CD14-positive monocyte (primary cell): ENCODE results near the gene MYO7A. TPM values are rescaled to one million over a fixed set of nuclear protein-coding genes. Genes with fewer than 3 reads are reported as not detected.
A peak's percentile ranks its signal among the peaks of the same experiment; 100 is the strongest.

Source experiments
- DNase-seq, 3 donors: peaks; one replicate each; pipeline ENCODE4 v3.0.0-alpha.2; 2011 to 2022
- H2AFZ ChIP-seq: 2 replicates; pipeline ENCODE4 v1.6.0; 2012; ENCODE audit warnings: mild to moderate bottlenecking, low read depth, low read length, inconsistent platforms; ENCODE audit not compliant: insufficient read depth, poor library complexity, severe bottlenecking
- H3K27ac ChIP-seq, 2 donors: 1 replicate in 1 of 2; 2 replicates in 1 of 2; pipeline ENCODE4 v1.5.1; 2012 to 2013; ENCODE audit warnings: low read length in 2 of 2, control low read depth in 1 of 2, inconsistent platforms in 1 of 2, low read depth in 1 of 2, mild to moderate bottlenecking in 1 of 2
- H3K27me3 ChIP-seq, 2 donors: one replicate each; pipeline versions ENCODE4 v1.6.0 to v1.6.1; 2011 to 2013; ENCODE audit warnings: low read length in 2 of 2; ENCODE audit not compliant: control insufficient read depth in 2 of 2, insufficient read depth in 2 of 2
- H3K36me3 ChIP-seq, 2 donors: replicated peaks in 1 of 2; 1 replicate in 1 of 2; 2 replicates in 1 of 2; pipeline versions ENCODE4 v1.5.1 to v1.6.1; 2012 to 2013; ENCODE audit warnings: low read length in 2 of 2, control low read depth in 1 of 2, inconsistent platforms in 1 of 2, mild to moderate bottlenecking in 1 of 2; ENCODE audit not compliant: insufficient read depth in 2 of 2, control insufficient read depth in 1 of 2
- H3K4me1 ChIP-seq, 2 donors: 1 replicate in 1 of 2; 2 replicates in 1 of 2; pipeline versions ENCODE4 v1.5.1 to v1.6.1; 2012 to 2013; ENCODE audit warnings: low read length in 2 of 2, control low read depth in 1 of 2, inconsistent platforms in 1 of 2, mild to moderate bottlenecking in 1 of 2, moderate library complexity in 1 of 2; ENCODE audit not compliant: insufficient read depth in 2 of 2, control insufficient read depth in 1 of 2
- H3K4me2 ChIP-seq: replicated peaks from 2 replicates; pipeline ENCODE3; 2012; ENCODE audit warnings: low read length, moderate library complexity, mild to moderate bottlenecking; ENCODE audit not compliant: poor library complexity, severe bottlenecking; ENCODE audit errors: extremely low read depth
- H3K4me3 ChIP-seq, 3 experiments: fragments of 200-600 bp in 1 of 3; sonication (generic) in 1 of 3; replicated peaks in 1 of 3; 1 replicate in 2 of 3; 2 replicates in 1 of 3; pipeline ENCODE4 v1.5.1; 2011 to 2013; ENCODE audit warnings: low read length in 3 of 3, mild to moderate bottlenecking in 3 of 3, control low read depth in 2 of 3, low read depth in 2 of 3, inconsistent platforms in 1 of 3, moderate library complexity in 1 of 3
- H3K79me2 ChIP-seq: 2 replicates; pipeline ENCODE4 v1.6.0; 2012; ENCODE audit warnings: mild to moderate bottlenecking, control low read depth, inconsistent platforms, low read length, moderate library complexity; ENCODE audit not compliant: insufficient read depth
- H3K9ac ChIP-seq: 2 replicates; pipeline ENCODE4 v1.6.0; 2017; ENCODE audit warnings: low read length, mild to moderate bottlenecking; ENCODE audit not compliant: insufficient read depth, poor library complexity, severe bottlenecking
- H3K9me3 ChIP-seq, 2 donors: replicated peaks in 1 of 2; 1 replicate in 1 of 2; 2 replicates in 1 of 2; pipeline versions ENCODE4 v1.5.1 to v1.6.1; 2012 to 2013; ENCODE audit warnings: low read length in 2 of 2, control low read depth in 1 of 2; ENCODE audit not compliant: control insufficient read depth in 1 of 2, insufficient read depth in 1 of 2
- H4K20me1 ChIP-seq: 2 replicates; pipeline ENCODE4 v1.6.0; 2012; ENCODE audit warnings: mild to moderate bottlenecking, low read length, control low read depth, moderate library complexity; ENCODE audit not compliant: insufficient read depth
- H3K27ac Mint-ChIP-seq, 7 donors: one replicate each; pipeline ENCODE4 v1.8.0; 2020; ENCODE audit warnings: mild to moderate bottlenecking in 7 of 7, mixed read lengths in 7 of 7, moderate library complexity in 6 of 7, inconsistent platforms in 2 of 7
- H3K27me3 Mint-ChIP-seq, 3 donors: one replicate each; pipeline ENCODE4 v1.8.0; 2021 to 2022; ENCODE audit warnings: low read depth in 3 of 3, mild to moderate bottlenecking in 3 of 3, mixed read lengths in 3 of 3, moderate library complexity in 3 of 3, inconsistent platforms in 1 of 3
- H3K36me3 Mint-ChIP-seq, 2 donors: one replicate each; pipeline ENCODE4 v1.8.0; 2020; ENCODE audit warnings: mixed read lengths in 2 of 2, inconsistent platforms in 1 of 2, mild to moderate bottlenecking in 1 of 2
- H3K4me1 Mint-ChIP-seq: one replicate; pipeline ENCODE4 v1.8.0; 2020; ENCODE audit warnings: mild to moderate bottlenecking, mixed read lengths
- H3K4me3 Mint-ChIP-seq, 2 donors: one replicate each; pipeline ENCODE4 v1.8.0; 2020; ENCODE audit warnings: mild to moderate bottlenecking in 2 of 2, mixed read lengths in 2 of 2, moderate library complexity in 1 of 2
- H3K9me3 Mint-ChIP-seq, 7 donors: one replicate each; pipeline ENCODE4 v1.8.0; 2020 to 2022; ENCODE audit warnings: mixed read lengths in 7 of 7, mild to moderate bottlenecking in 6 of 7, moderate library complexity in 6 of 7, inconsistent platforms in 2 of 7
- WGBS: methylation state at CpG from one replicate; pipeline ENCODE4 v1.1.5; 2013; ENCODE audit warnings: missing lambda C conversion rate; ENCODE audit not compliant: insufficient coverage; 5-methylcytosine and 5-hydroxymethylcytosine counted together
- intact Hi-C, 2 donors: fragments of 100-400 bp; cut with micrococcal nuclease; formaldehyde crosslinking; loops; one replicate each; pipeline versions ENCODE4 v1.15.0 to v1.15.1; 2023
- polyA plus RNA-seq, 3 donors: library from polyadenylated mRNA; depleted of rRNA in 1 of 3; unstranded in 2 of 3; stranded (reverse) in 1 of 3; fragments of 300-500 nt in 2 of 3; fragments of >200 nt in 1 of 3; fragmentation: Illumina TruSeq in 2 of 3; gene quantifications; 1 replicate in 2 of 3; 2 replicates in 1 of 3; pipeline ENCODE4 v1.2.3, GENCODE V29; 2012 to 2021
- TF ChIP-seq, protein P1 (sequence below): fragments of 200-600 bp; IDR thresholded peaks from one replicate; pipeline ENCODE4 v1.8.0; 2022; ENCODE audit warnings: antibody characterized with exemption, mild to moderate bottlenecking

Gene MYO7A
- polyA plus RNA-seq, 3 donors, result 3.5 to 7.8 (median 3.6) TPM

DNA sequence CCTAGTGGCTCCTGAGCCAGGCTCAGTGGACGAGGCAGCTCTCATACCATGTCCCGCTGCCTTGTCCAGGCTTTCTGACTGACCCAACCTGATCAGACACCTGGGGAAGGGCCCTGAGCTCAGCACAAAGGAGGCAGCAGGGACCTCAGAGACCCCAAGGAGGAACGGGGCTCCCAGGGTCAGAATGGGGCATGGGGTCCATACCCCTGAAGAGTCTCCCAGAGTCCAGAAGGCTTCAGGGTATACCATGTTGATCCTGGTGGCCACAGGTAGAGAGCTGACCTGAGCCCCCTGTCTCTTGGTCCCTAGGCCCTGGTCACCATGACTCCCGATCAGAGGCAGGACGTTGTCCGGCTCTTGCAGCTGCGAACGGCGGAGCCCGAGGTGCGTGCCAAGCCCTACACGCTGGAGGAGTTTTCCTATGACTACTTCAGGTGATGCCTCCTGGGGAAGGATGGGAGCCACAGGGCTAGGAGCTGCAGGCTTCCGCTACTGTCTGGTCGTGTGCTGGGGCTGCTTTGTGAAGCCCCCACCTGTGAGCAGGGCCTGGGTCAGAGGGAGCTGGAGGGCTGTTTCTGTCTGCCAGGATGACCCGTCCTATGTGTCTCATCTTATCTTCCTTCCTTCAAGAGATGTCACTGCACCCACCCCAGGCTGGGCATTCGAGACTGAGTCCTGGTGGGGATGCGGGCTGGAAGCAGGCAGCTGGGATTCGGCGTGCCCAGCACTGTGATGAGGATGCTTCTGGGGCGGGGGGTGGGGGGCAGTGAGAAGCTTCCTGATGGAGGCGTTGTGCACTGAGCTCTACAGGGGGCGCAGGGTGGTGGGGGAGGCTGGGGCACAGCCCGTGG lies 74.2 kb downstream of the MYO7A start:
- Mint-ChIP-seq H3K36me3 (peaks cover 10 to 29% of the 10 kb centered on the region in 2 donors), H3K4me3 (no peak overlapping the region), H3K27me3 (peaks cover 0 to 1% (median 0%) of the 10 kb centered on the region in 3 donors), H3K4me1 (peaks cover 20% of the 10 kb centered on the region), H3K27ac (no peak overlapping the region), H3K9me3 (no peaks in the 10 kb centered on the region)
- Histone ChIP-seq H2AFZ (no peak overlapping the region), H3K36me3 (peaks cover 7 to 9% of the 10 kb centered on the region in 2 donors), H3K27me3 (no peaks in the 10 kb centered on the region), H3K9ac (no peak overlapping the region), H3K4me2 (no peak overlapping the region), H3K79me2 (no peaks in the 10 kb centered on the region), H3K9me3 (no peaks in the 10 kb centered on the region), H4K20me1 (no peaks in the 10 kb centered on the region), H3K27ac (no peak overlapping the region), H3K4me3 (no peak overlapping the region), H3K4me1 (peaks cover 0 to 5% of the 10 kb centered on the region in 2 donors)
- TF ChIP-seq, protein P1, sequence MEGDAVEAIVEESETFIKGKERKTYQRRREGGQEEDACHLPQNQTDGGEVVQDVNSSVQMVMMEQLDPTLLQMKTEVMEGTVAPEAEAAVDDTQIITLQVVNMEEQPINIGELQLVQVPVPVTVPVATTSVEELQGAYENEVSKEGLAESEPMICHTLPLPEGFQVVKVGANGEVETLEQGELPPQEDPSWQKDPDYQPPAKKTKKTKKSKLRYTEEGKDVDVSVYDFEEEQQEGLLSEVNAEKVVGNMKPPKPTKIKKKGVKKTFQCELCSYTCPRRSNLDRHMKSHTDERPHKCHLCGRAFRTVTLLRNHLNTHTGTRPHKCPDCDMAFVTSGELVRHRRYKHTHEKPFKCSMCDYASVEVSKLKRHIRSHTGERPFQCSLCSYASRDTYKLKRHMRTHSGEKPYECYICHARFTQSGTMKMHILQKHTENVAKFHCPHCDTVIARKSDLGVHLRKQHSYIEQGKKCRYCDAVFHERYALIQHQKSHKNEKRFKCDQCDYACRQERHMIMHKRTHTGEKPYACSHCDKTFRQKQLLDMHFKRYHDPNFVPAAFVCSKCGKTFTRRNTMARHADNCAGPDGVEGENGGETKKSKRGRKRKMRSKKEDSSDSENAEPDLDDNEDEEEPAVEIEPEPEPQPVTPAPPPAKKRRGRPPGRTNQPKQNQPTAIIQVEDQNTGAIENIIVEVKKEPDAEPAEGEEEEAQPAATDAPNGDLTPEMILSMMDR, result no peak
- no peak for DNase-seq
- WGBS, result 95% methylated on average over 19 of the region's 23 CpGs
- intact Hi-C loops, result no loop called here

DNA sequence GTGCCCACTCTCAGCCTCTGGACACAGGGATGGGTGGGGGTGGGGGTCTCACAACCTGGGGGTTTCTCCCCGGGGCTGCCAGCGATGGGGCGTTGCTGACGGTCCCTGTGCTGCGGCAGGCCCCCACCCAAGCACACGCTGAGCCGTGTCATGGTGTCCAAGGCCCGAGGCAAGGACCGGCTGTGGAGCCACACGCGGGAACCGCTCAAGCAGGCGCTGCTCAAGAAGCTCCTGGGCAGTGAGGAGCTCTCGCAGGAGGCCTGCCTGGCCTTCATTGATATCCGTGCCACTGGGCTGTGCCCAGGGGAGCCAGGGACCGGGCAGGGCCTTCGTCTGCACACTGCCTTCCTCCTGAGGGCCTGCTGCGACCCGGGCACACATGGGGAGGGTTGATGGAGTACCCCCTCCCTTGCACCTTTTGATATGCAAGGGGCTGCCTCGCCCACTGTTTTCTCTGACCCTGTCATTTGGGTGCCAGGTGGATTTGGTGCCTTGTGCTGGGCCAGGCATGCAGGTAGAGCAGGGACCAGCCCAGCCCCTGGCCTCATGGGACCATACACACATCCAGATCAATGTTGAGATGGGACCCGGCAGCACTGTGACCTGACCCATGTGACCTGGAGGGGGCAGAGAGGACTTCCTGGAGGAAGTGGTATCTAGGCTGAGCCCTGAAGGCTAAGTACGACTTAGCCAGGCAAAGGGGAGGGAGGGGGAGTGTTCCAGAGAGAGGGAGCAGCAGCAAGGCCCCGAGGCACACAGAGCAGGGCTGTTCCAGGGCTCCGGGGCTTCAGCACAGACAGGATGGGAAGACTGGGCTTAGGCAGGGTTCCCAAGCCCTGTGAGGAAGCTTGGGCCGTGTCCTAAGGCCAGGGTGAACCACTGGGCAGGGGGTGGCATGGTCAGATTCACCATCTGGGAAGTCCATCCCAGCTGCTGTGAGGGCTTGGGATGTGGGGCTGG lies 75.2 kb downstream of the MYO7A start:
- intact Hi-C loops, result no loop called here
- Histone ChIP-seq H3K27ac (no peak overlapping the region), H3K9ac (no peak overlapping the region), H3K79me2 (no peaks in the 10 kb centered on the region), H3K9me3 (no peaks in the 10 kb centered on the region), H3K4me2 (no peak overlapping the region), H3K27me3 (no peaks in the 10 kb centered on the region), H2AFZ (no peak overlapping the region), H3K36me3 (peaks cover 5 to 6% of the 10 kb centered on the region in 2 donors), H3K4me1 (peaks cover 0 to 5% of the 10 kb centered on the region in 2 donors), H3K4me3 (no peak overlapping the region), H4K20me1 (no peaks in the 10 kb centered on the region)
- 93% methylated on average over 21 of the region's 25 CpGs for WGBS
- Mint-ChIP-seq H3K27me3 (peaks cover 0 to 1% (median 0%) of the 10 kb centered on the region in 3 donors), H3K4me3 (no peak overlapping the region), H3K9me3 (no peaks in the 10 kb centered on the region), H3K27ac (peak overlapping the region in 2 of 7 donors; percentile 24 to 53), H3K36me3 (peaks cover 10 to 28% of the 10 kb centered on the region in 2 donors), H3K4me1 (peaks cover 19% of the 10 kb centered on the region)
- TF ChIP-seq, protein P1, result no peak
- no peak for DNase-seq
